HUES6 (cell line): ENCODE measurements around the gene CLDN25.

Experiments used
- H3K27ac ChIP-seq: 2 replicates; pipeline ENCODE4 v1.7.0; 2013; ENCODE audit warnings: low read depth, mild to moderate bottlenecking, low read length, inconsistent platforms
- H3K27me3 ChIP-seq: 2 replicates; pipeline ENCODE4 v1.6.1; 2013; ENCODE audit warnings: low read length; ENCODE audit not compliant: control insufficient read depth, insufficient read depth
- H3K36me3 ChIP-seq: 2 replicates; pipeline ENCODE4 v1.6.1; 2013; ENCODE audit warnings: low read length; ENCODE audit not compliant: control insufficient read depth, insufficient read depth
- H3K4me1 ChIP-seq: 2 replicates; pipeline ENCODE4 v1.6.1; 2013; ENCODE audit warnings: low read length; ENCODE audit not compliant: control insufficient read depth, insufficient read depth
- H3K4me3 ChIP-seq: 2 replicates; pipeline ENCODE4 v1.5.1; 2013; ENCODE audit warnings: low read depth, low read length
- H3K9ac ChIP-seq: one replicate; pipeline ENCODE4 v1.6.1; 2013; ENCODE audit warnings: mild to moderate bottlenecking, low read length
- H3K9me3 ChIP-seq: 2 replicates; pipeline ENCODE4 v1.6.1; 2013; ENCODE audit warnings: low read depth, low read length; ENCODE audit not compliant: control insufficient read depth, insufficient read depth

The CLDN25 gene

DNA sequence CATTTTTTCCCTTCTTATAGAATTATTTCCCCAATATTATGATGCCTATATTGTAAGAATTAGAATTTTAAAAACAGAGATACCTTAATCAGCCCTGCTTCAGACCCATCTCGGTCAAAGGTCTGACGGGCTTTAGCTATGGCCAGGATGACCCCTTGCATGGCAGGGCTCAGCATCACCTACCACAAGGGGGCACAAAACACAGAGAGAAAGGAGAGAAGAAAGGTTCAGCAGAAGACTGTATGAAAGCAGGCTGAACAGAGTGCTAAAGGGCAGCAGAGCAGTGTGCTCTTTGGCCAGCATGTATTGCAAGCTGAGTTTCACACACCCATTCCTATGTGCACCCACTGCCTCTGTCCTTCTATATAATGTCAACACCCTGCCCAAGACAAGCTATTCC lies 26.8 kb downstream of the CLDN25 start:
- H3K9ac ChIP-seq = no peak overlapping the region
- no peak overlapping the region for H3K27ac ChIP-seq
- no peaks in the 10 kb centered on the region for H3K27me3 ChIP-seq
- H3K9me3 ChIP-seq = no peaks in the 10 kb centered on the region
- no peak overlapping the region for H3K4me3 ChIP-seq
- peaks cover 98% of the 10 kb centered on the region for H3K36me3 ChIP-seq
- no peaks in the 10 kb centered on the region for H3K4me1 ChIP-seq

GRCh38 chr11:113808931-113809330 lies 29.3 kb downstream of the CLDN25 start:
- no peaks in the 10 kb centered on the region for H3K9me3 ChIP-seq
- H3K9ac ChIP-seq = no peak overlapping the region
- no peak overlapping the region for H3K4me3 ChIP-seq
- peaks cover 98% of the 10 kb centered on the region for H3K36me3 ChIP-seq
- H3K27ac ChIP-seq = no peak overlapping the region; the same call in 1 of the 2 replicates
- H3K4me1 ChIP-seq = no peaks in the 10 kb centered on the region
- no peaks in the 10 kb centered on the region for H3K27me3 ChIP-seq

DNA sequence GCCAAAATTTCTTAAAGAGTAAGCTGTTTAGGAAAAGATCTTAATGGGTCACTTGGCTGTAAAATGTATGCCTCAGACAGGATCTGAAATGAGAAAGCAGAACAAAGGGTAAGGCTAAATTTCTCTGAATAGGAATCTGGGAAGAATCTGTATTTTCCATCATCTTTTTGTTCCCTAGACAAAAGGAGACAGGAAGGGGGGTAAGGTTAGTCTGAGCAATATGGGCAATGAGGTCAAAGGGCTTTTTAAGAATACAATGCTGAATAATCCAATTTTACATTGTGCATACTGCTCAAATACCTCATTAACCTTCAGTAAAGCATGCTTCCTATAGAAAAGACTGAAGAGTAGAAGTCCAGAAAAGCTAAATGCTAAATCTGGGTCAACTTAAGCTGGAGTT lies 34.6 kb downstream of the CLDN25 start:
- Histone ChIP-seq H3K4me3 (no peak overlapping the region), H3K9me3 (no peaks in the 10 kb centered on the region), H3K4me1 (no peaks in the 10 kb centered on the region), H3K27ac (no peak overlapping the region), H3K9ac (no peak overlapping the region), H3K27me3 (no peaks in the 10 kb centered on the region), H3K36me3 (peaks cover 94% of the 10 kb centered on the region)

DNA sequence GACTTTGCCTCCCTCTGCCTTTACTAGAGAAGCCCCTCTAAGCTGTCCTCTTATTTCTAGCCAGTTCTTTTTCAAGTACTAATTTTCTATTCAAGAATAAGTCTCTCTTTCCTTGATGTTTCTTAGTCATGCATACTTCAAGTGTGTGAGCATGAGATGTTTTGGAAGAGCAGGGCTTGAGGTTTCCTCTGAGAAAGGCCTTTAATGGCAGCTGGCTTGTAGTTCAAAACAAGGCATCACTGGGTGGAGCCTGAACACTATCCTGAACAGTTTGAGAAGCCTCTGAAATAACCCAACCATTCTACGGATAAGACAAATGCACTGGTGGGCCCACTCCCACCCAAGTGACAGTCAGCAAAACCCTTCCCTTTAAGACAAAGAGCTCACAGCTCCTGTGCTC lies 37.6 kb downstream of the CLDN25 start:
- no peak overlapping the region for H3K27ac ChIP-seq
- H3K9ac ChIP-seq = no peak overlapping the region
- no peaks in the 10 kb centered on the region for H3K27me3 ChIP-seq
- no peaks in the 10 kb centered on the region for H3K9me3 ChIP-seq
- no peaks in the 10 kb centered on the region for H3K4me1 ChIP-seq
- peaks cover 92% of the 10 kb centered on the region for H3K36me3 ChIP-seq
- H3K4me3 ChIP-seq = no peak overlapping the region

- Histone ChIP-seq H3K27me3 (no peaks in the 10 kb centered on the region), H3K36me3 (peaks cover 92% of the 10 kb centered on the region), H3K9me3 (no peaks in the 10 kb centered on the region), H3K27ac (no peak overlapping the region), H3K4me1 (no peaks in the 10 kb centered on the region), H3K4me3 (no peak overlapping the region), H3K9ac (no peak overlapping the region)
These were observed 38.0 kb downstream of the CLDN25 start for GRCh38 chr11:113817626-113818025.

DNA sequence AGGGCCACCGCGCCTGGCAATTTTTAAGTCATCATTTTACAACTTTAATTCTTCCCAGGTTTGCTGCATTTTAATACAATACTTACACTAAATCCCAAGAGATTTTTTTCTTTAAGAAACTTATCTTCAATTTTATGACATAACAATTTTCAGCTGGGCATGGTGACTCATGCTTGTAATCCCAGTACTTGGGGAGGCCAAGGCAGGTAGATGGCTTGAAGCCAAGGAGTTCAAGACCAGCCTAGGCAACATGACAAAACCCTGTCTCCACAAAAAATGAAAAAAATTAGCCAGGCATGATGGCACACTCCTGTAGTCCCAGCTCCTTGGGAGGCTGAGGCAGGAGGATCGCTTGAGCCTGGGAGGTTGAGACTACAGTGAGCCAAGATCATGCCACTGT lies 38.8 kb downstream of the CLDN25 start:
- H3K36me3 ChIP-seq = peaks cover 92% of the 10 kb centered on the region

DNA sequence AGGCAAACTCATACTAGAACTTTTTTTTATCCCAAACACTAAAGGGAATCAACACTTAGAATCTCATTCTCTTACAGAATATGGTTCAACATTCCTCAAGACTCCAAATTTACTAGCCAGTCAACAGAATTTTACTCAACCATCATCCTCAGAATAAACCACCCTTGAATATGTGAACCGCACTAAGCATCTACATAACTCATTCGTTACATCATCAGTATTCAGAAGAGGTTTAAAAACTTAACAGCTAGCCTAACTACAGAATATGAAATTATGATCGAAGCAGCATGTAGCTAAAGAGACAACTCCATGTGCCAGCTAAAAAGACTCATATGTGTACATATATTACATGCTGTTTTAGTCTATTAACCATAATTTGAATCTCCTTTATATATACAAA lies 47.9 kb downstream of the CLDN25 start:
- peaks cover 93% of the 10 kb centered on the region for H3K36me3 ChIP-seq
- H3K9me3 ChIP-seq = no peaks in the 10 kb centered on the region
- H3K27ac ChIP-seq = no peak overlapping the region
- no peaks in the 10 kb centered on the region for H3K4me1 ChIP-seq
- no peak overlapping the region for H3K9ac ChIP-seq
- no peaks in the 10 kb centered on the region for H3K27me3 ChIP-seq
- H3K4me3 ChIP-seq = no peak overlapping the region

More for the DNA sequence above, 38.8 kb downstream of the CLDN25 start:
- Histone ChIP-seq H3K27ac (no peak overlapping the region), H3K27me3 (no peaks in the 10 kb centered on the region), H3K4me1 (no peaks in the 10 kb centered on the region), H3K9me3 (no peaks in the 10 kb centered on the region), H3K9ac (no peak overlapping the region), H3K4me3 (no peak overlapping the region)

DNA sequence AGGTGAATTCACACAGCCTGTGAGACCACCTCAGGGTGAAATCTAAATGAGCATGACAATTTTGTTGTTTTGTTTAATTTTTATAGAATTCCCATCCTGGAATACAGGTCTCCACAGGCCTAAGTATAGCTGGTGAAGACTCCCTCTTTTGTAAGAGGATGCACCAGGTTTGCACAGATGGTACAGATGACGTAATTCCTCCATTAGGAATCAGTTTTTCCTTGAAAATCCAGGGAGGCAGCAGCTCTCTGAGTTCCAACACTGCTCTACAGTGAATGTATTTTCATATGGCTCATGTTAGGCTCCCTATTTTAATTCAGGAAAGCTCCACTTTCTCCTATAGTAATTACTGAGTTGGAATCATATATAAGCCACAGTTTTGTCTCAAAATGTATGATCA lies 48.6 kb downstream of the CLDN25 start:
- Histone ChIP-seq H3K36me3 (peaks cover 92% of the 10 kb centered on the region), H3K4me3 (no peak overlapping the region), H3K4me1 (no peaks in the 10 kb centered on the region), H3K9me3 (no peaks in the 10 kb centered on the region), H3K27ac (no peak overlapping the region), H3K27me3 (no peaks in the 10 kb centered on the region), H3K9ac (no peak overlapping the region)

GRCh38 chr11:113829751-113830150 lies 50.2 kb downstream of the CLDN25 start:
- Histone ChIP-seq H3K9ac (no peak overlapping the region), H3K4me3 (no peak overlapping the region), H3K9me3 (no peaks in the 10 kb centered on the region), H3K4me1 (no peaks in the 10 kb centered on the region), H3K36me3 (peaks cover 95% of the 10 kb centered on the region), H3K27me3 (no peaks in the 10 kb centered on the region), H3K27ac (no peak overlapping the region)
